DMS53 (cell line): ENCODE measurements around the gene FLG2.

ENCODE experiments used
- DNase-seq: peaks from one replicate; lab custom pipeline; 2025; lab: John Stamatoyannopoulos, UW

Gene FLG2

DNA sequence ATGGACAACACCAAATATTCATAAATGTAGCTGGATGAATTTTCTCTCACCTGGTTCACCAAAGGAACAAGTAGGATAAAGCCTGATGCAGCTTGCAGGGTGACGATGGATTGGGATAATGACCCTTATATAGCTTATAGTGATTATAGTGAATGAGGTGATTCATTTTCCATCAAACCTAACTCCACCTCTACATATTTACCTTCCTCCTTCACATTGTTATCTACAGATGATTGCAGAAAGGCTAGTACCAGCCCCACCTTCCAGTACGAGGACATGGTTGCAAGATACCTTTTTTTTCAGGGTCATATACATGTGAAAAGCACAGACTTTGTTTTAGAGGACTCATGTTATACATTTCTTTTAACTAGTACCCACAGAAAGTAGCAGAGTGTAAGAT is at the start of gene FLG2:
Gene FLG2 (minus strand): TSS at position 101 of the 400 bp plus-strand sequence. CDS start 1,122 bp downstream, outside the sequence.
- peak; percentile 13 for DNase-seq

DNA sequence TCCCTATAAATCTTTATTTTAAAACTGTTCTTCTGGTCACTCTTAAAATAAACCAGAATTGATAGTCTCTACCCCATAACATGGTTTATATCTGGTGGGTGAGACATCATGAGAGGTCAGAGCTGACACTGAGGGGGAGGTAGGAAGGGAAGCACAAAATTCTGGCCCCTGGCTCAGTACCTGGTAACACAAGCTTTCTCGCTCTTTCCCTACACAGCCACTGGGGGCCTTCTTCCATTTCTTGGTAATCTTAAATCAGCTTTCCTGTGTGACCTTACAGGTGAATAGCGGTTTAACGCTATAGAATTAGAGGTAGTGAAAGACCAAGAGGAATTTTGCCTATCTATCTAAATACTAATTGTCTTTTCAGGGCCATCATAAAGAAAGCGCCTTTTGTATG is 48.9 kb upstream of the FLG2 start:
- DNase-seq: no peak

DNA sequence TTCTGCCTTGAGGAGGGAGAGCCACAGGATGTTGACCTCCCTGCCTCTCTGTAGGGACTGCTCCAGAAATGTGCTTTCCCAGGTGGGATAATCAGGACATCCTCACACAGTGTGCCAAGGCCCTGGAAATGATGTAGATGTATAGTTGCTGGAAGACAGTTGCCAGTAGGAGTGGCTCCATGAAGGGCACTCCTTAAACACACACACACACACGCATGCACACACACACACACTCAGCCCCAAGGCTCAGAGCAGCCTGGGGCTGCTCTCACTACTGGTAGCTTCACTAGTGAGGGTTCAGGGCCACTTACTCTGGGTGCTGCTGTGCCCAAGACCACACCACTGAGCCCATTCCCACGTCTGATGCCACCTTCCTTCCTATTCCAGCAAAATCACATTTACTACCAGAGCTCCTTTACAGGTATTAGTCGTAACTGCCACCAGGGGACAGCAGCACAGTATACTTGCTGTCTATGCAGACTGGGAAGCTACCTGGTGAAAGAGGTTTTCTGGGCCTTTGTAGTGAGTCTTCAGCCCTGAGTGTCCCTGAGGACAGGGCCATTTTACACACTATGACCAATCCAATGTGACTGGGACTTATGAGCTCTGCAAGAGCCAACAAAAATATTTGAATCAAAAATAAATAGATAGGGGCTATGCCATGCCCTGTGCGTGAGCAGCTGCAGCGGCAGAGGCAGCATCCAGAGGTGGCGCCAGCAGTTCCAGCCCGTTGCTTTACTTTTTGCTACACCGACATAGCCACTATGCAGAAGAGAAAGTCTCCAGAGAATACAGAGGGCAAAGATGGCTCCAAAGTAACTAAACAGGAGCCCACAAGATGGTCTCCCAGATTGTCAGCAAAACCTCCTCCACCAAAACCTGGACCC is 39.2 kb upstream of the FLG2 start:
- peak; percentile 61 for DNase-seq

DNA sequence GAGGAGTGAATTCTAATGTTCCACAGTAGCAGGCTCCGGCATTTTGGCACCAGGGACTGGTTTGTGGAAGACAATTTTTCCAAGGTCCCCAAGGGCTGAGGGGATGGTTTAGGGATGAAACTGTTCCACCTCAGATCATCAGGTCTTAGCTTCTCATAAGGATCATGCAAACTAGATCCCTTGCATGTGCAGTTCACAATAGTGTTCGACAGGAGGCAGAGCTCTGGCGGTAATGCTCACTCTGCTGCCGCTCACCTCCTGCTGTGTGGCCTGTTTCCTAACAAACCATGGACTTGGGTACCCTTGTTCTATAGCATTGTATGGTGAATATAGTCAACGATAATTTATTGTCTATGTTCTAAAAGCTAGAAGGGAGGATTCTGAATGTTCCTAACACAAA is 37.7 kb upstream of the FLG2 start:
- DNase-seq: peak; percentile 41

DNA sequence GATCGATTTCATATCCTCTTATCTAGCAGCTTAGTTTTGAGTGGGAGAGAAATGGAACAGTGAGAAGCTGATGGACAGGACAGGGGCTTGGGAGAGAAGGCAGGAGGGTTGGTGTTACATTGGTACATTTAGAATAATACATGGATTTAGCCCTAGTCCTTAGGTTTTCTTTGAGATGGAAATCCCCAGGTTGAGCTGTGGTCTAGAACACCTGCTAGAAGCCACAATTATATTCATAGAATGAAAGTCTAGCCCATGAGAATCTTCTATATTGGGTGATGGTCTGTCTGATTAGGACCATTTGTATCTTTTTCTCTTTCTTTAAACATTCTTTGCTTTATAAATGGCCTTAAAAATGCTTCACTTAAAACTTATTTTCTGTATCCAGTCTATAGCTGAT is 34.3 kb upstream of the FLG2 start:
- DNase-seq: no peak

DNA sequence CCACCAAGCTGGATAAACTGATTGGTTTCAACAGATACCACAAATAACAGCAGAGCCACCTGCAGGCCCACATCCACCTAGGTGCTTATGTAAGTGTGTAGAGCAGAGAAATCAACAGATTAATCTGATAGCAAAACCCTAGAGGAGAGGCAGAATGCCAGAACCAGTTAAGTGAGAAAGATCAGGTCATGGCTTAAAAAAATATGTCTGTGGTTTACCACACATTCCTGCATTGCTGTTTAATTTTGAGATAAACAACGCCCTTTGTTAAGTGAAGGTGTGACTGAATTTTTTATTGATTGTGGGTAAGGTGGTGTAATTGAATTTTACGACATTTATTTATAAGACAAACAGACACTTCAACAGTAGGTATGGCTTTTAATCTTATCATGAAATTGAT is 33.1 kb upstream of the FLG2 start:
- DNase-seq: no peak

DNA sequence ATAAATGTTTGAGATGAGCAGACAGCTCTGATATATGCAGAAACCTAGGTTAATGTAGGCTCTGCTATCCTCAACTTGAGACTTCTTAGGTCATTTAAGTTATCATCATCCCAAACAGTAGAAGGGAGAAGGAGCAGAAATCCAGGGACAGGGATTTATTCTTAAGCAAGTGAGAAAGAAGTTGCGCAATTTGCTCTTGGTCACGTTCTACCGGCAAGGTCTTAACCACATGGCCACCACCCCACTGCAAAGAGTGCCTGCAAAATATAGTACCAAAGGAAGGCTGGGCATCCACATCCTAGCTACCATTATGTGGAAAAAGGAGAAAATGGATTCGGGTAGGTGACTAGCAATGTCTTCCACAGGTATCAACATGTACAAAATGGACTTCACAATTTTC is 29.1 kb upstream of the FLG2 start:
- no peak for DNase-seq

DNA sequence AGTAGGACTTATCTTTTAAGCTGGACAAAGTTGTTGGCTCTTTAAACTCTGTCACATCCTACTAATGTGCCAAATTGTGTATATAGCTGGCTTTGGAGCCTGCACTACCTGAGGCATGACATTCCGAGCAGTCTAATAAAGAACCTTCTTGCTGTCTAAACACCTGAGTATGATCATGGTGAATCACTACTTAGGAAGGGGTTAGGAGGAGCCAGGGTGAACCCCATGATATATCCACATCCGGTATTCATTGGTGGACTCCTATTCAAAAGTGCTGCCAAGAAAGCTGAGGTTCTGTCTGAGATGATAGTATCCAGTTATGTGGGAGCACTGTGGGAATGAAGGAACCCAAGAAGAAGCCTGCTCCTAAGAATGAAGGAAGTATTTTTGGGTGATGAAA is 27.1 kb upstream of the FLG2 start:
- DNase-seq: no peak

DNA sequence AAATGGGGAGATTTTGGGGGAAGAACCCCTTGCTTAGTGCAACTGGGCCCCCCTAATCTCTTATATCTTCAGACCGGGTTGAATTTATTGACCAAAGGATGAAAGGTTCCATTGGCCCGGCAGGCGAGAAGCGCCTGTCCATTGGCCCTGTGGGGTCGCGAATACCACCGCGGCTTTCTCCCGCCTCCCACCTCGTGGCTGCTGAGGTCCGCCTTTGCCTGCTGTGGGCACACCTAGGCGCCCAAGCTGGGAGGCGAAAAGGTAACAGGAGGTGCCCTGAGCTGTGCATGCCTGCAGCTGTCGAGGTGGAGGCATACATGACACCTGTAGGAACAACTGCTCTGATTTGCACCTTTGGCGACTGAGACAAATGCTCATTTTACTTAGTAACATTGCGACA is 21.1 kb upstream of the FLG2 start:
- no peak for DNase-seq

DNA sequence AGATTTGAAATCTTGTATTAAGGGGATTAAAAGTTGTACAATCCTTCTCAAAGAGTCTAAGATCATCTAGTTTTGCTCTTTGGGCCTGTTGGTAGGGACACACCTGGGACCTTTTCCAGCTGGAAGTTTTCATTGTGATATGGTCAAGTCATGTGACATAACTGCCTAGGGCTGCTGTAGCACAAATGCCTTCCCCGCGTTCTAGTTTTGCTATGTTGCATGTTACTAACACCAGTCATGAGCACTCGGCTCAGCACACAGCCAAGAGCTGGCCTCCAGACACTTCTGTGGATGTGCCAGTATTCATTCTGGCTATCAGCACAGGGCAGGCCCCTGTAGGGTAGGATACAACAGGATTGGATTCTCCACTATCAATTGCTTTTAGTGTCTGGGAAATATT is 14.6 kb upstream of the FLG2 start:
- DNase-seq: no peak

DNA sequence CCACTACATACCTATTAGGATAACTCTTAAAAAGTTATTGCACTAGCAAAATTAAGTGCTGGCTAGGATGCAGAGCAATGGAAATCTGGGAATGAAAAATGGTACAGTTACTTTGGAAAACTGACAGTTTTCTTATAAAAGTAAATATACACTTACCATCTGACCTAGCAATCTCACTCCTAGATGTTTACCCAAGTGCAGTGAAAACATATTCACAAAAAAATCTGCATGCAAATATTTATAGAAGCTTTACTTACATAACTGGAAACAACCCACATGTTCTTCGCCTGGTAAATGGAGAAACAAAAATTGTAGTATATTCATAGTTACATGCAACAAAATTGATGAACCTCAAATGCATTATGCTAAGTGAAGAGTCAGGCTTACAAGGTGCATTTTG is 12.9 kb upstream of the FLG2 start:
- DNase-seq: no peak

DNA sequence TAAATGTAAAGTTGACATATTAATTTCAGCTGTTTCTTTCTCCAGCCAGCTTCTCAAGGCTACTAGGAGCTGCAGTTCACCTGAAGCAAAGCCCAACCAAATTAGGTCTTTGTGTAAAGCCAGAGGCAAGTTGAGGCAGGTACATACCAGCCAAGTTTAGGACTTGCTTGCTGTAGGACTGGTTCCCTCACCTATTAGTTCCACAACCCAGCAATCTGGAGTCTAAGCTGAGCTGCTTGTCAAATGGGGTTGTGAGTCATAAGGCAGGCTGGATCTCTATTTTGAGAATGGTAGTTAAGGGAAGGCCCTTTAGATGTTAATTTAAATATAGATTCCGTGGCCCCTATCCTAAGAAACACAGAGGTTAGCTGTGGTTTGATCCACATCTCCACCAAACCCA is 7.6 kb upstream of the FLG2 start:
- no peak for DNase-seq

DNA sequence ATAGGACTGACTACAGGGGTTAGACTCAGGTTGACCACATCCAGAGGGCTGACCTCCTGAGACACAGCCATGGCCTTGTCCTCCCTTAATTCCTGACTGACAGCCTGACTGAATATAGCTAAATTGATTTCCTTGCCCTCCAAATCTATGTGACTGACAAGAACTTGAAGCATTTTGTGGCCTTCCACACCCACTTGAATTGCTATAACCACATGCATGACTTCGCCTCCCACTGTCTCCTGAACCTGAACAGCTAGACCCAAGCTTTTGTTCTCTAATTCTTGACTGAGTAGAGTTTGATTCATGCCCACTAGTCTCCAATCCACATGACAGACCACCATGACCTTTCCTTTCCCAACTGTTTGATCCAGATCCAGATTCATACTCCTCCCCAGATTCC is 3.1 kb downstream of the FLG2 start:
- no peak for DNase-seq

DNA sequence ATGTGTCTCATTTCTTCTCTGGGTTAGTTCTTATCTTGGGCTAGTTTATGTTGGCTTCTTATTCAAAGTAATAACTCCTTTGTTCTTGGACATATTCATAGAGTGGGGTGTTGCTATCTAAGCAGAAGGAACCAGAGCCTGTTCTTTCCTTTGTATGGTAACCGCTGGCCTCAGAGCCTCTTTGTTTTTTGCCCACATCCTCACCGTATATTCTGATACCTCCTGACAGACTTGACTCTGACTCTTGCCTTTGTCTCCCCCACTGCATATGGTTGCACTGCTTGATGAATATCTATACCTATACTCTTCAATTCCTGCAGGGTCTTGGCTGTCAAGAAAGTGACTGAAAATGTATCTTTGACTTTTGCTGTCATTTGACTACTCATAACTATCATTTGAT is 10.2 kb downstream of the FLG2 start:
- DNase-seq: no peak

DNA sequence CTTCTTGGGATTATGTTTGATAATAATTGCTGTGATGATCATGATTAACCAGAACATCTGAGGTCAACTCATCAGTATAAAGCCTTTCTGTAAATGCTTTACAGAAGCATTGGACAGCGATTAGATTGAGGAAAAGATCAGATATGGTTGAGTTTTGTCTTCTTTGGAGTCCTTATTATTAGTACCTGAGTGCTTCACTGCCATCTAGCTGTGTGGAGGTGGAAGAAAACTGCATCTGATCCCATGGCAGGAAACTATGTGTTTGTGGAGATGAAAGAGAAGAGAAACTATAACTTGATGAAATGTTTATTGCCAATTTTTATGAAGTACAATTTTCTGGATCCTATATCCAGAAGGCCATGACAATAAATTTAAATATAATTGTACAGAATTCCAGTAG is 11.4 kb downstream of the FLG2 start:
- peak; percentile 49 for DNase-seq

DNA sequence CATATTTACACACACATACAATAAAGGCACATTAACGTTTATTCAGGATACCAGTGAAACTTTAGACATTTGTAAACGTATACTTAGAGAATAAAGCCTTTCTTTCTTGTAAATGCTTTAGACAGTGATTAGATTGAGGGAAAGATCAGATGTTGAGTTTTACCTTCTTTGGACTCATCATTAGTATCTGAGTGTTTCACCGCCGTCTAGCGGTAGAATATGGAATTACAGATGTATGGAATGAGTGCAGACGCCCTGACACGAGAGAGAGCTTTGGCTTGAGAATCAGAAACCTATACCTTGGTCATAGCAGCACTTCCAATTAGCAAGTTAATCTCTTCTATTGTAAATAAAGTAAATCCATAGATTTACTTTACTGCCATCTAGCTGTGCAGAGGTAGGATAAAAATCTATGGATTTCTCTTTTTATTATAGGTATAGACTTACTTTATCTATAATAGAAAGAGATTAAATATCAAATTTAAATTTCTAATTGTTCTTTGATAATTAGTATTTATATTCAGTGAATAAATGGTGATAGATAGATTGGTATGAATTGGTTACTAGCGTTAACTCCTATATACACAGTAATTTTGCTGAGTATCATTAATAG is 12.6 kb downstream of the FLG2 start:
- peak; percentile 83 for DNase-seq

DNA sequence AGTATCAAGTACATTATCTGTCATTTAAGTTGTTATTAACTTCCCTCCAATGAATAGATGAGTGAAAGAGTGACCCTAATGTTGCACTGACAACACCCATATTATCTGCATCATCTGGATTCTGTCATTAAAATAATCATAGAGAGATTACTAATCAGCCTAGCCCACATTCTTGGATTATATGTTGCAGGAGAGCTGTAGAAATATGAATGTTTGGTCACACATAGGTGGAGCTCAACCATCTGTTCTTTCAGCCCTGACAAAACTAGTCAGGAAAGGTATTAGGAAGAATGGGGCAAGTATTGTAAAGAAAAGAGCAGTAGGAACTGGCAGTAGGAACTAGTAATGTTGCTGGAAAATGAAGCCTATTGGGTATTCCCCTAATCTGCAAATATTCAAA is 15.4 kb downstream of the FLG2 start:
- no peak for DNase-seq

DNA sequence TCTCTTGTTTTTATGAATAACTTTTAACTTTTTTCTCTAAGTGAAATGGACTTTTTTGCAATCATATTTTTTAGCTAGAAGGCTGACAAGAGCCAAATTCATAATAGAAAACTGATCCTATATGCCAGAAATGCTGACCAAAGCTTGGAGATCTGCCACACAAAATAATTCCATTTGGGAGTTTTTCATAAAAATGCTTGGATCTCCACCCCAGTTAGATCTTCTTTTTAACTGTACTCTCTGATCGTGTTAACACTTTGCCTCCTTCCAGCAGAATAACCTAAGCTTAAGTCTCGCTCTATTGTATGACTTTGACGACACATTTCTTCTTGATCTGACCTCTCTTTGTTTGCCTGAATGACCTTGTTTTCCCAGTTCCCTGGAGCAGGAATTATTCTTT is 16.8 kb downstream of the FLG2 start:
- no peak for DNase-seq

DNA sequence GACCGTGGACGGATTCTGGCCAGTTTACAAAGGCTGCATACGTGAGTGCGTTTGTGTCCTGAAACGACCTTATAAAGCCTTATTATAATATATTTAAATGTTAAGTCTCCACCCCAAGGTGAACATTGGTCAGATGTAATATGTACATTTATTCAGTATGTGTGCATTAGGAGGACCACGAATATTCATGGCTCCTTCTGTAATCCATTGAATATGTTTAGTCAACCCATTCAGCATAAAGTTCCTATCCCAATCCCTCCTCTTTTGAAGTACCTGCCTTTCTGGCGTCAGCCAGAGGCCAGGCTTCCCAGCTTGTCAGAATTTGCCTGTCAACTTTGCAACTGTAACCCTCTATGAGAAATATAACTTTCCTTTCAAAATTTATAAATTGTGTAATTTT is 24.4 kb downstream of the FLG2 start:
- DNase-seq: no peak

DNA sequence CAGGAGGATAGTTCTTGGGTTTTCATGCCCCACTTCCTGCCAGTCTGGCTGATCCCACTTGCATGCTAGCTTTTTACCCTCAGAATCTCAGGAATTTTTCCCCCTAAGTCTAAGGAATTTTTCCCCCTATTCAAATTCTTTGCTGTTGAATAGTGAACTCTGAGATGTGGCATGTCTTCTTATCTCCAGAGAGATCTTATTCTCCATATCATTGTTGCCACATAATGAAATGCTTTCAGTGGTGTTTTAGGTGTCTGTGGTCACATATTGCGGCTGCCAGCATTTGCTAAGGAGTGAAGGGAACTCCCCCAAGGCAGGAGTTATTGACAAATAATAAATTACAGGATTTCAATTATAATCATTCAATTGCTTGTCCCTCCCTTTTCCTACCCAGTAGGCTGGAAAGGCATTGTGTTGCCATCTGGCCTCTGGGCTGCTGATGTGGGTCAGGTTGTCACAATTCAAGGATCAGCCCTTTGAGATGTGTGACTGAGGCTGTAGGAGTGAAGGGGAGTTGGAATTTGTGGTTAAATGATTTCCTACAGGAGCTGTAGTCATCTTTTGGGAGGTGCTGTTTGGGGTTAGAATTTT is 30.9 kb downstream of the FLG2 start:
- no peak for DNase-seq

DNA sequence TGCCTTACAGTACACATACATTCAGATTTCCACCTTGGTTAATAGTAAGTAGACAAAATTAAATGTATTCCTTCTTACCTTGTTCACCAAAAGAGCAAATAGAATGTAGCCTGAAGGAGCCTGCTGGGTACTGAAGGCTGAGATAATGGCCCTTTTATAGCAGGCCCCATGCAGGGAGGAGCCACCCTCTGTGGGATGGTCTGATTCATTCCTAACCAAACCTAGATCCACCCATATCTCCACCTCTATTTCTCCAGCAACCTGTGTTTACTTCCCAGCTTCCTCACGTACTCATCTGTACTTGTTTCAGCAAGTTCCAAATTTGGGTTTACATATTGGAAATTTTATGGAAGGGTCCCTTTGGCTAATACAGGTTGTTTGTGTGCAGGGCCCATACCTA is 34.7 kb downstream of the FLG2 start, which contains the start of gene FLG:
Gene FLG (minus strand): TSS at position 129 of the 400 bp plus-strand sequence. CDS start 9,783 bp downstream, outside the sequence.
- no peak for DNase-seq

DNA sequence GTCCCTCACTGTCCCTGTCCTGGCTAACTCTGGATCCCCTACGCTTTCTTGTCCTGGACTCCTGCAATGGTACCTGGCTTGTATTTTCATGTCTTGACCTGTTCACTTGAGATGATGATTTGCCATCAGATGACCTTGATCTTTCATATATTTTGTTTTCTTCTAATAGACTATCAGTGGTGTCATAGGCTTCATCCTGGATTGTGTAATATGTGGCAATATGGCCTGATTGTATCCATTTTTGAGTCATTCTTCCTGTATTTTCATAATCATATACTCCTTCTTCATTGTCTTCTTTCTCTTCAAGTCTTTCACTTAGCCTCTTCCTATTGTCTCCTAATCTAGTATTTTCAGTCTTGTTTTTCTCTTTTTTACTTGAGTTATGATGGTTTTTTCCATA is 45.8 kb downstream of the FLG2 start:
- no peak for DNase-seq

DNA sequence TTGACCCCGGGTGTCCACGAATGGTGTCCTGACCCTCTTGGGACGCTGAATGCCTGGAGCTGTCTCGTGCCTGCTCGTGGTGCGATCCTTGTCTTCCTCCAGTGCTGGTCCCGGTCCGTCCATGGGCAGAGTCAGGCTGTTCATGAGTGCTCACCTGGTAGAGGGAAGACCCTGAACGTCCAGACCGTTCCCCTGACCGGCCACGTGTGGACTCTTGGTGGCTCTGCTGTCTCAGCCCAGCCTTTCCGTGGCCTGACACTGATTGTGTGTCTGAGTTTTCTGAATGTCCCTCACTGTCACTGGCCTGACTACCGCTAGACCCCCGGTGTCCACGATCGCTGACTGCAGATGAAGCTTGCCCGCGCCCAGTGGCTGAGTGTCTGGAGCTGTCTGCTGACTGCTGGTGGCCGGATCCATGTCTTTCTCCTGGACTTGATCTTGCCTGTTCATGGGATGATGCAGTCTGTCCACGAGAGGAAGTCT is 46.4 kb downstream of the FLG2 start:
- DNase-seq: no peak
